ENCODE results near the gene SOCS3.

DNA sequence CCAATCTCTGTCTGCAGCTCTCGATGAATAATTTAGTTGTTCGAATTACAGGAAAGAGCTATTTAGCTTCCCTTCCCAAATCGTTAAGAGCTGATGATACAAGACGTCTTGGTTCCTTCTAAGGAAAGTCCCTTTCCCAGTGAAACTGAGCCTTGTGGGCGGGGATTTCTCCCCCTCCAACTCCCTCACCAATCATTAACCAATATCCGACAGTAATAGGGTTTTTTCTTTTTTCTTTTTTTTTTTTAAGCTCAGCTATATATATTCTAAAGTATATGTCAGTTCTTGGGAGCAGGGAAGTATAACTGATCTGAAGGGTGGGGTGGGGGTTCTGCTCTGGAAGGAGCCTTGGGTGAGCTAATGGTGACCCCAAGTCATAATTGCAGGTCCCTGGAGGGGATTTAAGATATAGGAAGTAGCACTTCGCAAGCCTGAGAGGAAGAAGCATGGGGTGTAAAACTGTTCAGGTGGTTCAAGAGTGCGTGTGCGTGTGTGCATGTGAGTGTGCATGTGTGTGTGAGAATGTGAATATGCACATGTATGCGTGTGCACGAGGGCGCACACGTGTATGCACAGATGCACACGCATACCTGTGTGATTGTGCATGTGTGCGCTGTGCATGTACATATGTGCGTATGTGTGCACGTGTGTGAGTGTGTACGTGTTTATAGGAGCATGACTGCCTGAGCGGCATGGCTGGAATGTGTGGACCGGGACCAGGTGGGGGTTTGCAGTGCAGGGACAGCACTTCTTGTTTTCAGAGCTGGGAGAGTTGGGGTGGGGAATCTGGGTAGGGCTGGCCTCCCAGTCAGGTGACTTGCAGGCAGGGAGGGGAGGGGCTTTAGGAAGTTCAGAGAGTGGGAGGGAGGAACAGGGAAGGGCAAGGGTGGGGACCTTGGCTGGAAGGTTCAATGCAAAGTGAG, 42.7 kb downstream of the SOCS3 start:
- TF ChIP-seq REST (IDR thresholded peaks at IDR 0.05; ENCODE audit: insufficient read depth in 1 of 2, low read depth in 2 of 2, low read length in 2 of 2) (no peak), POLR2AphosphoS5 (IDR thresholded peaks at IDR 0.05; ENCODE audit: low read depth, low read length) (no peak), TAF1 (IDR thresholded peaks at IDR 0.05; ENCODE audit: borderline replicate concordance, insufficient read depth, low read length) (no peak), SIN3A (IDR thresholded peaks at IDR 0.05; ENCODE audit: borderline replicate concordance, insufficient read depth, low read length) (no peak)

Measured in PFSK-1 (cell line).